Stimulated activated CD8-positive, alpha-beta memory T cell treated with anti-CD3 and anti-CD28 coated beads, Interleukin-15, amount 100 ng/mL, for 1 hour (primary cell): Measurements from ENCODE around the gene SSBP3.

Source experiments
- DNase-seq: peaks from one replicate; pipeline ENCODE4 v3.0.0-alpha.2; 2020; ENCODE audit warnings: low read depth

Gene SSBP3

GRCh38 chr1:54328066-54328636 lies 78.0 kb downstream of the SSBP3 start:
- no peak for DNase-seq

- no peak for DNase-seq
Observed at GRCh38 chr1:54327386-54328065, 78.7 kb downstream of the SSBP3 start.

- DNase-seq, result no peak
Observed at GRCh38 chr1:54326543-54327385, 79.4 kb downstream of the SSBP3 start.

- DNase-seq, result no peak
Observed at GRCh38 chr1:54325703-54326461, 80.3 kb downstream of the SSBP3 start.

GRCh38 chr1:54325284-54325683 lies 80.9 kb downstream of the SSBP3 start:
- no peak for DNase-seq

GRCh38 chr1:54324251-54325140 lies 81.7 kb downstream of the SSBP3 start:
- no peak for DNase-seq

GRCh38 chr1:54323921-54324250 lies 82.3 kb downstream of the SSBP3 start:
- DNase-seq, result no peak

GRCh38 chr1:54323324-54323739 lies 82.9 kb downstream of the SSBP3 start:
- no peak for DNase-seq

- DNase-seq, result no peak
Observed at GRCh38 chr1:54318246-54318814, 87.9 kb downstream of the SSBP3 start.

- no peak for DNase-seq
Observed at GRCh38 chr1:54317084-54317483, 89.1 kb downstream of the SSBP3 start.

- DNase-seq, result no peak
Observed at GRCh38 chr1:54315099-54315498, 91.1 kb downstream of the SSBP3 start.

- DNase-seq, result no peak
Observed at GRCh38 chr1:54314696-54315095, 91.5 kb downstream of the SSBP3 start.

GRCh38 chr1:54312796-54313316 lies 93.3 kb downstream of the SSBP3 start:
- DNase-seq, result no peak

GRCh38 chr1:54311506-54311905 lies 94.7 kb downstream of the SSBP3 start:
- no peak for DNase-seq

GRCh38 chr1:54310439-54311328 lies 95.5 kb downstream of the SSBP3 start:
- DNase-seq, result no peak

- DNase-seq, result no peak
Observed at GRCh38 chr1:54309631-54310366, 96.4 kb downstream of the SSBP3 start.

GRCh38 chr1:54307305-54307704 lies 98.9 kb downstream of the SSBP3 start:
- DNase-seq, result no peak

- DNase-seq, result no peak
Observed at GRCh38 chr1:54305906-54306514, 100.2 kb downstream of the SSBP3 start.

GRCh38 chr1:54304518-54304917 lies 101.7 kb downstream of the SSBP3 start:
- no peak for DNase-seq
